Measurements from ENCODE around the gene KCTD2. TPM values are rescaled to one million over a fixed set of nuclear protein-coding genes. Genes with fewer than 3 reads are reported as not detected.

Gene KCTD2
- total RNA-seq, 2 donors from 2014 or later = 18.7 to 22.7 TPM

DNA sequence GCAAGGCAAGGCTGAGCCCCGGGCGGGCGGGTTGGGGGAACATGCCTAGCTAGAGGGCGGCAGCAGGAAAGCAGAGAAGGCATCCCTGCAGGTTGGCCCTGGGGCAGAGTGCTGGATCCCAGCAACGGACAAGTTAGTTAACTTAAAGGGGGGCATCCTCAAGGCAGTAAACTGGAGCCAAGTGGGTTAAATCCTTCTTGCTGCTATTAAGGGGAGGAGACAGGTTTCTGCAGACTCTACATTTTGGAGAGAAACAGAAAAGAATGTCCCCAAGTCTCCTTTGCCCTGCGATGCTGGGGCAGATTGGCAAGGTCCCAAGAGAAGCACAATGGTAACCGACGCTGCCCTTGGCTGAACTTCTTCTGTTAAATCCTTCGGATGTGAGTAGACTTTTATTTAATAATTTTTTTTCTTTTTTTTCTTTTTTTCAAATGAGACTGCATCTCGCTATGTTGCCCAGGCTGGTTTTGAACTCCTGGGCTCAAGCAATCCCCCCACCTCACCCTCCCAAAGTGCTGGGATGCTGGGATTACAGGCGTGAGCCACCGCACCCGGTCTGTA is 14.2 kb upstream of the KCTD2 start:
- ATAC-seq (ENCODE audit: insufficient number of reproducible peaks, low FRiP score, low read depth) = no peak
- no peaks in the 10 kb centered on the region for H3K9me3 ChIP-seq
- H3K27ac ChIP-seq = peak overlapping the region; percentile 74 to 85
- H3K27me3 ChIP-seq (replicated peaks; ENCODE audit: insufficient read depth) = no peaks in the 10 kb centered on the region
- TF ChIP-seq, protein P1, sequence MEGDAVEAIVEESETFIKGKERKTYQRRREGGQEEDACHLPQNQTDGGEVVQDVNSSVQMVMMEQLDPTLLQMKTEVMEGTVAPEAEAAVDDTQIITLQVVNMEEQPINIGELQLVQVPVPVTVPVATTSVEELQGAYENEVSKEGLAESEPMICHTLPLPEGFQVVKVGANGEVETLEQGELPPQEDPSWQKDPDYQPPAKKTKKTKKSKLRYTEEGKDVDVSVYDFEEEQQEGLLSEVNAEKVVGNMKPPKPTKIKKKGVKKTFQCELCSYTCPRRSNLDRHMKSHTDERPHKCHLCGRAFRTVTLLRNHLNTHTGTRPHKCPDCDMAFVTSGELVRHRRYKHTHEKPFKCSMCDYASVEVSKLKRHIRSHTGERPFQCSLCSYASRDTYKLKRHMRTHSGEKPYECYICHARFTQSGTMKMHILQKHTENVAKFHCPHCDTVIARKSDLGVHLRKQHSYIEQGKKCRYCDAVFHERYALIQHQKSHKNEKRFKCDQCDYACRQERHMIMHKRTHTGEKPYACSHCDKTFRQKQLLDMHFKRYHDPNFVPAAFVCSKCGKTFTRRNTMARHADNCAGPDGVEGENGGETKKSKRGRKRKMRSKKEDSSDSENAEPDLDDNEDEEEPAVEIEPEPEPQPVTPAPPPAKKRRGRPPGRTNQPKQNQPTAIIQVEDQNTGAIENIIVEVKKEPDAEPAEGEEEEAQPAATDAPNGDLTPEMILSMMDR (IDR thresholded peaks at IDR 0.05) = no peak
- DNase-seq (ENCODE audit: low spot score) = no peak
- H3K4me3 ChIP-seq = peak overlapping the region; percentile 81
- no peaks in the 10 kb centered on the region for H3K36me3 ChIP-seq
- H3K4me1 ChIP-seq (ENCODE audit: control insufficient read depth in 1 of 2, low read depth in 2 of 2) = peaks cover 7 to 32% of the 10 kb centered on the region in 2 donors

DNA sequence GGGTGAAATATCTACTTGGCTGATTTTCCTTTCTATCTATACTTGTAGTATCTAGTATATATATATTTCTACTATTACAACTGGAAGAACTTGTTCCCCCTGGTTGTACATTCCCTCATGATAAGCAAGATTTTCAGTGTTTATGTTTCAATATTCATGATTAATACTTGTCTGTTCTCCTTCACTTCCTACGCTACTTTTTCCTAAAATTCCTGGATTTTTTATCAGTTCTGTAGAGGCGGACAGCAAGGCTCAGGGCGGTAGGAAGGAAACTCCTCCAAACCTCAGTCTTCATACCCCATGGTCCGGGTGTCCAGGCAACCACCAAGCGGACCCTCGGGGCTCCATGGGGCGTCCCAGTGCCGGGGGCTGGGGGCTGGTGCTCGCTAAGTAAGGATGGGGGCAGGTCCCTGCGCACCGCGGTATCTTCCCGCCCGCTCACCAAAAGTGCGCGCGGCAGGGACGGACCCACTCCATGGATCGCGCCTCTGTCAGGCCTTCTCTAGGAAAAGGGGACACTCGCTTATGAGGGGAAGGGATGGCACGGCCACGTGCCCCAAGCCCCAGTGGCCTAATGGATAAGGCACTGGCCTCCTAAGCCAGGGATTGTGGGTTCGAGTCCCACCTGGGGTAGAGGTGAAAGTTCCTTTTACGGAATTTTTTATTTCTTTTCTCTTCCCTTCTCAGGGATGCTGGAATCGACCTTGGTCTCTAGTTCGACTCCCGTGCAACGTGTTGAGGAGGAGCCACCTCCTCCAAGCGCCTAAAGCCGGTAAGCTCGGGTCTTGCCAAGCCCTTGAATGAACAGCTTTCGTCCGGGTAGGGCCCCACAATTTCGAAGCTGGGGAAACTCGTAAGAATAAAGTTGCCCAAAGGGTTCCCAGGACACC is 13.4 kb upstream of the KCTD2 start:
- peak; percentile 47 for ATAC-seq (ENCODE audit: insufficient number of reproducible peaks, low FRiP score, low read depth)
- no peaks in the 10 kb centered on the region for H3K9me3 ChIP-seq
- H3K27me3 ChIP-seq (replicated peaks; ENCODE audit: insufficient read depth) = no peaks in the 10 kb centered on the region
- peak; percentile 75 for DNase-seq (ENCODE audit: low spot score)
- H3K4me1 ChIP-seq (ENCODE audit: control insufficient read depth in 1 of 2, low read depth in 2 of 2) = peaks cover 7 to 32% of the 10 kb centered on the region in 2 donors
- H3K4me3 ChIP-seq = peak overlapping the region; percentile 81
- TF ChIP-seq, protein P1 (IDR thresholded peaks at IDR 0.05) = no peak
- peaks cover 3% of the 10 kb centered on the region for H3K36me3 ChIP-seq
- peak overlapping the region; percentile 85 to 94 for H3K27ac ChIP-seq

- TF ChIP-seq, protein P1 (IDR thresholded peaks at IDR 0.05) = no peak
- Histone ChIP-seq H3K27me3 (replicated peaks; ENCODE audit: insufficient read depth) (no peaks in the 10 kb centered on the region), H3K9me3 (no peaks in the 10 kb centered on the region), H3K27ac (peak overlapping the region; percentile 85 to 94), H3K4me1 (ENCODE audit: control insufficient read depth in 1 of 2, low read depth in 2 of 2) (peaks cover 7 to 32% of the 10 kb centered on the region in 2 donors), H3K36me3 (peaks cover 11% of the 10 kb centered on the region), H3K4me3 (peak overlapping the region; percentile 81)
- DNase-seq (ENCODE audit: low spot score) (peak; percentile 54), ATAC-seq (ENCODE audit: insufficient number of reproducible peaks, low FRiP score, low read depth) (peak; percentile 64)
Measured at GRCh38 chr17:75034236-75034908, 12.7 kb upstream of the KCTD2 start.

DNA sequence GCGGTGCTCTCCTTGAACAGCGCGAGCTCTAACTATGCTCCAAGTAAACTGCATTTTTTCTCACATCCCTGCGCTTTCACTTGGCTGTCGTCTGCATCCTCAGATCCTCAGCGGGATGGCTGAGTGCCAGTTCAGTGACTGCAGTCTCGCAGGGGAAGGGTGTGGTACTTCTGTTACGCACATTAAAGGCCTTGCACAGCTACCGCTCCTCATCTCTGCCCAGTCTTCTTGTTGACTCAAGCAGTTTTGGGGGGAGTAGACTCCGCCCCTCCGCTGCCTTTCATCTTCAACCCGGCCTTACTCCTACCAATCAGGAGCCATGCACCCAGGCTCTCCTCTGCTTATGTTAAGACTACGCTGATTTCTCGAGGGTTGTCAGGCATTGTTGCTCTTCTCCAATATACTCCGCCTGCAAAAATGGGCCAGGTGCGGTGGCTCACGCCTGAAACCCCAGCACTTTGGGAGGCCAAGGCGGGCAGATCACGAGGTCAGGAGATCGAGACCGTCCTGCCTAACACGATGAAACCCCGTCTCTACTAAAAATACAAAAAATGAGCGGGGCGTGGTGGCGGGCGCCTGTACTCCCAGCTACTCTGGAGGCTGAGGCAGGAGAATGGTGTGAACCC is 10.3 kb upstream of the KCTD2 start:
- Histone ChIP-seq H3K9me3 (no peaks in the 10 kb centered on the region), H3K27ac (no peak overlapping the region), H3K36me3 (peaks cover 32% of the 10 kb centered on the region), H3K4me3 (no peak overlapping the region), H3K27me3 (replicated peaks; ENCODE audit: insufficient read depth) (no peaks in the 10 kb centered on the region), H3K4me1 (ENCODE audit: control insufficient read depth in 1 of 2, low read depth in 2 of 2) (peaks cover 7 to 32% of the 10 kb centered on the region in 2 donors)
- DNase-seq (ENCODE audit: low spot score) (peak; percentile 57), ATAC-seq (ENCODE audit: insufficient number of reproducible peaks, low FRiP score, low read depth) (no peak)
- TF ChIP-seq, protein P1 (IDR thresholded peaks at IDR 0.05) = no peak
